Hepatocyte (in vitro differentiated cells): ENCODE measurements around the gene TSGA10IP. TPM values are rescaled to one million over a fixed set of nuclear protein-coding genes. Genes with fewer than 3 reads are reported as not detected.
A peak's percentile ranks its signal among the peaks of the same experiment; 100 is the strongest.

Experiments used
- DNase-seq: peaks from one replicate; pipeline ENCODE4 v3.0.0-alpha.2; 2016; ENCODE audit warnings: low spot score
- H2AFZ ChIP-seq: fragments of 200-600 bp; sonication (generic); 2 replicates; pipeline ENCODE4 v1.6.0; 2016; ENCODE audit warnings: antibody characterized with exemption, mild to moderate bottlenecking
- H3K27ac ChIP-seq: fragments of 200-600 bp; sonication (generic); 2 replicates; pipeline ENCODE4 v1.5.1; 2016; ENCODE audit warnings: mild to moderate bottlenecking
- H3K27me3 ChIP-seq: fragments of 200-600 bp; sonication (generic); 2 replicates; pipeline ENCODE4 v1.6.1; 2016
- H3K36me3 ChIP-seq: fragments of 200-600 bp; sonication (generic); replicated peaks from 2 replicates; pipeline ENCODE4 v1.5.1; 2016; ENCODE audit warnings: low read depth; ENCODE audit not compliant: insufficient read depth
- H3K4me1 ChIP-seq: fragments of 200-600 bp; sonication (generic); 2 replicates; pipeline ENCODE4 v1.5.1; 2016; ENCODE audit warnings: mild to moderate bottlenecking, moderate library complexity; ENCODE audit not compliant: insufficient read depth
- H3K4me2 ChIP-seq: fragments of 200-600 bp; sonication (generic); 2 replicates; pipeline ENCODE4 v1.6.0; 2016
- H3K4me3 ChIP-seq: fragments of 200-600 bp; sonication (generic); 2 replicates; pipeline ENCODE4 v1.5.1; 2016; ENCODE audit warnings: mild to moderate bottlenecking
- H3K79me2 ChIP-seq: fragments of 200-600 bp; sonication (generic); 2 replicates; pipeline ENCODE4 v1.6.0; 2017; ENCODE audit warnings: mild to moderate bottlenecking
- H3K9me2 ChIP-seq: fragments of 200-600 bp; sonication (generic); replicated peaks from 2 replicates; pipeline ENCODE4 v1.6.0; 2017; ENCODE audit warnings: mild to moderate bottlenecking; ENCODE audit not compliant: insufficient read depth
- H3K9me3 ChIP-seq: fragments of 200-600 bp; sonication (generic); 2 replicates; pipeline ENCODE4 v1.5.1; 2016; ENCODE audit warnings: low read depth, mild to moderate bottlenecking
- H4K20me1 ChIP-seq: fragments of 200-600 bp; sonication (generic); 2 replicates; pipeline ENCODE4 v1.6.0; 2016; ENCODE audit warnings: mild to moderate bottlenecking; ENCODE audit not compliant: insufficient read depth, poor library complexity, severe bottlenecking
- EZH2 ChIP-seq: fragments of 200-600 bp; sonication (generic); IDR thresholded peaks from 2 replicates; pipeline ENCODE4 v1.6.1; 2016; ENCODE audit warnings: antibody characterized with exemption, mild to moderate bottlenecking, borderline replicate concordance
- EZH2phosphoT487 ChIP-seq: fragments of 200-600 bp; sonication (generic); IDR thresholded peaks from one replicate; pipeline ENCODE4 v1.6.1; 2018; ENCODE audit warnings: antibody characterized with exemption, mild to moderate bottlenecking, low read depth, moderate library complexity; ENCODE audit not compliant: unreplicated experiment, severe bottlenecking
- WGBS: methylation state at CpG from one replicate; pipeline ENCODE4 v1.1.6; 2016; ENCODE audit warnings: low lambda C conversion rate; ENCODE audit errors: missing lambda C conversion rate; 5-methylcytosine and 5-hydroxymethylcytosine counted together
- polyA plus RNA-seq: library from polyadenylated mRNA; unstranded; fragments of >200 nt; fragmentation: Nextera tagmentation; extraction: Ambion mirVana; gene quantifications from 2 replicates; pipeline ENCODE4 v1.2.1, GENCODE V29; 2016
- total RNA-seq: library from RNA; depleted of rRNA; stranded (reverse); fragments of >200 nt; gene quantifications from 2 replicates; pipeline ENCODE4 v1.2.3, GENCODE V29; 2014
- TF ChIP-seq, protein P1 (sequence below): fragments of 200-600 bp; sonication (generic); IDR thresholded peaks from 2 replicates; pipeline ENCODE4 v1.5.1; 2016; ENCODE audit warnings: antibody characterized with exemption, mild to moderate bottlenecking; ENCODE audit not compliant: poor library complexity

The TSGA10IP gene
- total and polyA plus RNA-seq, 2 experiments from 2014 or later = not detected

DNA sequence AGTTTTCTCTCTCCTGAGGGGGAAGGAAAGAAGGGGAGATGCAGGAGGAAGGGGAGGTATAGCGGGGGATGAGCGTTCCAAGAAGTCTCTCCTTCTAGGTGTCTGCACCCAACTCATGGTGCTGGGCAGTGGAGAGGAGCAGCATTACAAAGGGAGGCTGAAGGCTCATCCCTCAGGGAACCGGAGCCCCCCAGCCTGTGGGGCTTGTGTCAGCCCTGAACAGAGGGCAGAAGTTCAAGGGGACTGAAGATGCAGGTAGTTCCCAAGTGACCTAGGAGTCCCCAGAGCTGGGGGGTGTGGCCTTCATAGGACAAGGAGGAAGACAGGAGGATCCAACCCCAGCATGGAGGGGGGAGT lies 28.2 kb upstream of the TSGA10IP start:
- Histone ChIP-seq H3K4me3 (no peak overlapping the region), H3K79me2 (peaks cover 32% of the 10 kb centered on the region)
- WGBS = 100% methylated on average over 3 of the region's 3 CpGs

DNA sequence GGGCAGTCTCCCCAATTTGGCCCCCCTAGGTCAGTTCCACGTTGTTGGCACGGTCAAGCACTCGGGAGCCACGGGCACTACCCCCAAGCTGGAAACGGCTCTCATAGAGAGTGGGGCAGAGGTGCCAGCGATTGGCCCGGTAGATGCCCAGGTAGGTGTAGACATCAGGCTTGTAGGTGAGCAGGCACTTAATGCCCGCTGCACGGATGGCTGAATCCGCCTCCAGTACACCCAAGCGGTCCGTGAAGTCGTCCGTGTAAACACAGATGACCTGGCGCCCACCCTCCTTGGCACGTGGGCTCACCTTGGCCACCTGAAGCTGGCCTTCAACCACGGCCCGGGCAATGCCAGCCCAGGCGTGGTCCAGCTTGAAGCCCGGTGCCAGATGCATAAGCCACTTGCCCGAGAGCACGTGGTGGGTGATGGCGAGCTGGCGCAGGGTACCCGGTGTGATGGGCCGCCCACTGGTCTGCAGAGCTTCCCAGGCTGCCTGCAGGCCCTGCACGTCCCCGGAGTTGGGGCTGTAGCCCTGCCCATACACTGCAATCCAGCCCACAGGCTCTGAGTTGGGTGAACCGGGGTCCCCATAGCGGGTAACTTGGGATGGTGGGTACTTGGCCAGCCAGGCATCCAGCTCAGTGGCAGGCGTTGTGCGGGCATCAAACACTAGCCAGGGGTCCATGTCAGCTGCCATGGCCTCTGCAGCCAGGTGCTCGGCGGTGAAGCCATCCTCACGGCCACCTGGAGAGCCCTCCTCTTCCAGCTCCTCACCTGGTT lies 27.7 kb upstream of the TSGA10IP start:
- no peak overlapping the region for H2AFZ ChIP-seq
- peak overlapping the region; percentile 97 for H3K4me3 ChIP-seq
- H4K20me1 ChIP-seq = no peaks in the 10 kb centered on the region

More for the DNA sequence above, 28.2 kb upstream of the TSGA10IP start:
- no peak for DNase-seq
- no peaks in the 10 kb centered on the region for H3K36me3 ChIP-seq
- peaks cover 43% of the 10 kb centered on the region for H3K4me1 ChIP-seq
- peak overlapping the region; percentile 91 for H3K27ac ChIP-seq
- TF ChIP-seq, protein P1, sequence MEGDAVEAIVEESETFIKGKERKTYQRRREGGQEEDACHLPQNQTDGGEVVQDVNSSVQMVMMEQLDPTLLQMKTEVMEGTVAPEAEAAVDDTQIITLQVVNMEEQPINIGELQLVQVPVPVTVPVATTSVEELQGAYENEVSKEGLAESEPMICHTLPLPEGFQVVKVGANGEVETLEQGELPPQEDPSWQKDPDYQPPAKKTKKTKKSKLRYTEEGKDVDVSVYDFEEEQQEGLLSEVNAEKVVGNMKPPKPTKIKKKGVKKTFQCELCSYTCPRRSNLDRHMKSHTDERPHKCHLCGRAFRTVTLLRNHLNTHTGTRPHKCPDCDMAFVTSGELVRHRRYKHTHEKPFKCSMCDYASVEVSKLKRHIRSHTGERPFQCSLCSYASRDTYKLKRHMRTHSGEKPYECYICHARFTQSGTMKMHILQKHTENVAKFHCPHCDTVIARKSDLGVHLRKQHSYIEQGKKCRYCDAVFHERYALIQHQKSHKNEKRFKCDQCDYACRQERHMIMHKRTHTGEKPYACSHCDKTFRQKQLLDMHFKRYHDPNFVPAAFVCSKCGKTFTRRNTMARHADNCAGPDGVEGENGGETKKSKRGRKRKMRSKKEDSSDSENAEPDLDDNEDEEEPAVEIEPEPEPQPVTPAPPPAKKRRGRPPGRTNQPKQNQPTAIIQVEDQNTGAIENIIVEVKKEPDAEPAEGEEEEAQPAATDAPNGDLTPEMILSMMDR = no peak
- TF ChIP-seq EZH2 = no peak
- H3K4me2 ChIP-seq = peak overlapping the region; percentile 93
- H3K27me3 ChIP-seq = no peaks in the 10 kb centered on the region
- no peaks in the 10 kb centered on the region for H4K20me1 ChIP-seq
- no peaks in the 10 kb centered on the region for H3K9me3 ChIP-seq
- no peaks in the 10 kb centered on the region for H3K9me2 ChIP-seq
- no peak overlapping the region for H2AFZ ChIP-seq

DNA sequence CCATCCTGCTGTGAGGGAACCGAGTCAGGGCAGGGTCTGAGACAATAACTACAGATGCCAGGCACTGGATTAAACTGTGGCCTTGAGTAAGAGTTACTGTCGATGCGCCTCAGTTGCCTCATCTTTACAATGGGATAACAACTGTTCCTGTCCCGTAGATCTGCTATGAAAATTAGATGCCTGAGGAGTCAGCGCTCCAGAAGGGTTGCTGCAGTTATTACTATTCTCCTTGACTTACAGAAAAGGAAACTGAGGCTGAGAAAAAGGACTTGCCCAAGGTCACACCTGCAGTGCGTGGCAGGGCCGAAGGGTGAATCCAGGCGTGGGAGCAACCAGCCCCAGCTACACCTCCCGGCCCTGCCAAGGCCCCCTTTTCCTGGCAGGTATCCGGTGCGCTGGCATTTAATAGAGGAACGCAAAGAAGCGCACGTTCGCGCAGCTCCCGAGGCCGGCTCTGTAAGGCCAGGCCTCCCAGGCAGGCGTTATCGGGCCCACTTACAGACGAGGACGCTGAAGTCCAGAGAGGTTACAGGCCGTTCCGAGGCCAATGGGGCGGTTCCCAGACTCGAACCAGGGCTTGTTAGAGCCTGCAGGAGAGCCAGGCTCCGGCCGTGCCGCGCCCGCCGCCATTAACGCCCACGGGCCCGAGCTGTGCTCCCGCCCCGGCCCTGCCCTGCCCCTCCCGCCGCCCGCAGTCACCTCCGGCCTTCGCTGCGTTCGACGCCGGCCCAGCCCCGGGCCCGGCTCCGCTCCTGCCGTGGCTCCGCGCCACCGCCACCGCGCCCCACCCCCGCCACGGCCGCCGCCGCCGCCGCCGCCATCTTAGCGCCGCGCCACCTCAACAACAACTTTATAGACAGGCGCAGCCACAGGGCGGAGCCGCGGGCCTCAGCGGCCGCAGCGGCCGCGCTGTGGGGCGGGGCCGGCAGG lies 26.8 kb upstream of the TSGA10IP start, which contains the start of gene C11orf68:
TSS of gene C11orf68 (minus strand) at position 852 of the 930 bp plus-strand sequence. CDS start at position 821, 31 bp downstream.
- Histone ChIP-seq H3K9me2 (no peaks in the 10 kb centered on the region), H3K9me3 (no peaks in the 10 kb centered on the region), H4K20me1 (no peaks in the 10 kb centered on the region), H3K36me3 (no peaks in the 10 kb centered on the region), H3K79me2 (peaks cover 32% of the 10 kb centered on the region), H3K27me3 (no peaks in the 10 kb centered on the region), H2AFZ (peak within 1 kb of the TSS; percentile 88), H3K4me2 (peak within 1 kb of the TSS; percentile 93), H3K4me3 (peak within 1 kb of the TSS; percentile 97), H3K4me1 (peaks cover 40% of the 10 kb centered on the region), H3K27ac (peak within 1 kb of the TSS; percentile 94)
- WGBS = 10% methylated on average over 36 of the region's 77 CpGs
- TF ChIP-seq EZH2 (no peak), EZH2phosphoT487 (no peak)
- TF ChIP-seq, protein P1 = no peak
- DNase-seq = no peak

More for the DNA sequence above, 27.7 kb upstream of the TSGA10IP start:
- peaks cover 42% of the 10 kb centered on the region for H3K4me1 ChIP-seq
- no peaks in the 10 kb centered on the region for H3K36me3 ChIP-seq
- no peaks in the 10 kb centered on the region for H3K9me3 ChIP-seq
- peak overlapping the region; percentile 93 for H3K4me2 ChIP-seq
- no peak for DNase-seq
- H3K27ac ChIP-seq = peak overlapping the region; percentile 94
- 94% methylated on average over 35 of the region's 35 CpGs for WGBS
- H3K79me2 ChIP-seq = peaks cover 32% of the 10 kb centered on the region
- no peaks in the 10 kb centered on the region for H3K9me2 ChIP-seq
- TF ChIP-seq EZH2 (no peak), EZH2phosphoT487 (no peak)
- TF ChIP-seq, protein P1 = no peak
- H3K27me3 ChIP-seq = no peaks in the 10 kb centered on the region
